GM06990 (cell line): ENCODE measurements around the gene RGS12.

Experiments
- DNase-seq: peaks from one replicate; pipeline ENCODE4 v3.0.0-alpha.2; 2011; ENCODE audit not compliant: insufficient read length; ENCODE audit errors: extremely low read depth
- H3K27me3 ChIP-seq: replicated peaks from 2 replicates; pipeline ENCODE4 v1.6.0; 2011; ENCODE audit warnings: low read length; ENCODE audit not compliant: control insufficient read depth, insufficient read depth
- H3K36me3 ChIP-seq: 2 replicates; pipeline ENCODE4 v1.5.1; 2011; ENCODE audit warnings: low read length; ENCODE audit not compliant: control insufficient read depth, insufficient read depth
- H3K4me3 ChIP-seq: replicated peaks from 2 replicates; pipeline ENCODE4 v1.5.1; 2011; ENCODE audit warnings: low read depth, mild to moderate bottlenecking, control low read depth, low read length
- CTCF ChIP-seq: IDR thresholded peaks from 2 replicates; pipeline ENCODE4 v1.5.1; 2011; ENCODE audit warnings: low read length, control low read depth, mild to moderate bottlenecking, inconsistent platforms; ENCODE audit not compliant: insufficient read depth, poor library complexity, severe bottlenecking

The RGS12 gene

GRCh38 chr4:3294401-3295241, 1.8 kb downstream of the RGS12 start:
- no peak for DNase-seq
- TF ChIP-seq CTCF = no peak
- Histone ChIP-seq H3K4me3 (no peak overlapping the region), H3K27me3 (no peaks in the 10 kb centered on the region; the same call in 1 of the 2 replicates), H3K36me3 (no peaks in the 10 kb centered on the region)

- no peak for TF ChIP-seq CTCF
- H3K36me3 ChIP-seq = no peaks in the 10 kb centered on the region
- no peak for DNase-seq
- no peaks in the 10 kb centered on the region; the same call in 1 of the 2 replicates for H3K27me3 ChIP-seq
- H3K4me3 ChIP-seq = no peak overlapping the region
These were observed 3.2 kb downstream of the RGS12 start for GRCh38 chr4:3295837-3296624.

GRCh38 chr4:3296651-3297050, 3.8 kb downstream of the RGS12 start:
- H3K36me3 ChIP-seq = no peaks in the 10 kb centered on the region
- no peak for TF ChIP-seq CTCF
- H3K4me3 ChIP-seq = no peak overlapping the region
- DNase-seq = no peak
- no peaks in the 10 kb centered on the region; the same call in 1 of the 2 replicates for H3K27me3 ChIP-seq

DNA sequence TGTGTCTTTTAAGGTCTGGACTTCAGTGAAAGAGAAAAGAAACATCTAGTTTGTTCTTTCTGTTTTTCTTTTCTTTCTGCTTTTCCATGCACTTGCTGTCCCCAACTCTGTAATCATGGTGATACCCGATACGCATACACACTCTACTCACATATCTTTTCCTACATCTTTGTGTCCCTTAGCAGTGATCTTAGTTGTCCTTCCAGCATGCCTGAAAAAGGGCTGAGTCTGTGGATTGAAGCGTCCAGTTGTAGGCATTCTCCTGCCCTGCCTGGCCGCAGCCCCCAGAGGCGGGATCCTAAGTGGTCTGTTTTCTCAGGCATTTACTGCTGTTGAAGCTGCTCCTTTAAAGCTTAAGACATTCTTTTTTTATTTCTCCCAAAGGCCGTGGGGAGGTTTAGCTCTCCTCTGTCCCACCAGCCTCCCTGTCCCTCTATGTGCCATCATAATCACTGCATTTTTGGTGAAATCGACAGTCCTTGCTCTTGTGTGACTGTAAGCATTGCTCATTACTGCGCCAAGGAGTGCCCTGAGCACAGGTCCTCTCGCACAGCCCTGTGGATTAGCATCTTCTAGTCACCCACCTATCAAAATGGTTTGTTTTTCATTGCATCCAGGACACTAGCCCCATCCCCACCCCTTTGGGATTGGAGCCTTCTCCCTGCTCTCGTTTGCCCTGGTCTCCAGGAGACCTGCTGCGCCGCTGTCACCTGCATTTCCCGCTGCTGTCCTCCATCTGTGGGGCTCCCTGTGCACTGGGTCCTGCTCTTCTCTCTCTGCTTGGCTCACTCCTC, 4.4 kb downstream of the RGS12 start:
- Histone ChIP-seq H3K4me3 (no peak overlapping the region), H3K27me3 (no peaks in the 10 kb centered on the region; the same call in 1 of the 2 replicates), H3K36me3 (no peaks in the 10 kb centered on the region)
- DNase-seq = no peak
- no peak for TF ChIP-seq CTCF

DNA sequence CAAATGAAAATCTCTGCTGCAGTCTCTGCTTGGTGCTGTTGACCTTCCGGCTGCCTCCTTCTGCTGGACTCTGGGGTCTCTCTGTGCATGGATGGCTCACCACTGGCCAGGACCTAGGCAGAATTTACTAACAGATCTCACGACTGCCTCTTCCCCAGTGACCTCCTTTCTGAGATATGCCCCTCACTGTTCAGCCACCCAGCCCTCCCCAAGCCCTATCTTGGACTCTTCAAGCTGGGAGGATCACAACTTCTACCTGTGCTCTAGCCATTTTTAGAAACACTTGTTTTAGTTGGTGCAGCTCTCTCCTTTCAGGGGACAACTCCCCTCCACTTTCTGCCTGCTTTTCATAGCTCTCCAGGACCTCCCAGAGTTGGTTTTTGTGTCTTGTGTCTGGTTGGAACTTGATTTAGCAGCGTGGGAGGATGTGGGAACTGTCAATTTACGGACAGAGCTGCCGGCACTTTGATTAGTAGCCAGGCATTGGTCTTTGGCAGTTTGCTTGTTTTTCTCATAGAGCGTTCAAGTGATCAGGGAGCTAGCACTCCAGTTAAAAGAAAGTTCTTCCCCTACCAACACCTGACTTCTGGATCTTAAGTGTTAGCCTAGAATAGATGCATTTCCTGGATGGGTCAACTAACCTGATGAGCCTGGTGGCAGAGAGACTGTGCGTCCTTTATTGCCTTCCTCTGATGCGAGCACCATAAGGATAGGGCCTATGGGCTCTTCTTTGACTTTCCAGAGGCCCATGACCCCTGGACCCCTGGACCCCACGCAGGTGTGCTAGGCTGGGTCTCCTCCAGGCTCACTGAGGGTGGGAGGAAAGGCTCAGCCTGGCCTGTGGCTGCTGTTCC, 6.5 kb downstream of the RGS12 start:
- no peak for TF ChIP-seq CTCF
- no peak for DNase-seq

More for the DNA sequence above, 6.5 kb downstream of the RGS12 start:
- no peaks in the 10 kb centered on the region; the same call in 1 of the 2 replicates for H3K27me3 ChIP-seq
- H3K36me3 ChIP-seq = no peaks in the 10 kb centered on the region
- no peak overlapping the region for H3K4me3 ChIP-seq
